SK-N-SH (cell line): ENCODE data around the gene REM1. TPM values are rescaled to one million over a fixed set of nuclear protein-coding genes. Genes with fewer than 3 reads are reported as not detected.
A peak's percentile ranks its signal among the peaks of the same experiment; 100 is the strongest.
"Not testable (repeated sequence)": the region's sequence is repeated elsewhere in the genome, so short reads cannot be mapped to it uniquely, and the experiment has no call there.

Source experiments
- CTCF ChIA-PET: fragments of 300-600, 350-600 bp; formaldehyde crosslinking; extraction: SDS; loops from one replicate; lab custom pipeline; 2021; lab: Yijun Ruan, JAX
- POLR2A ChIA-PET: fragments of 350-600 bp; sonication (Branson Sonifier 250); formaldehyde crosslinking; extraction: SDS; loops from one replicate; lab custom pipeline; 2020; ENCODE audit warnings: antibody characterized with exemption, inconsistent platforms; lab: Yijun Ruan, JAX
- DNase-seq: peaks from one replicate; pipeline ENCODE4 v3.0.0; 2012
- H2AFZ ChIP-seq: fragments of 200-600 bp; sonication (generic); 2 replicates; pipeline ENCODE4 v1.8.1; 2016; ENCODE audit warnings: antibody characterized with exemption, mild to moderate bottlenecking, low read depth
- H3F3A ChIP-seq: fragments of 200-600 bp; sonication (generic); replicated peaks from 2 replicates; pipeline ENCODE3; 2016; ENCODE audit warnings: antibody characterized with exemption, mild to moderate bottlenecking; ENCODE audit not compliant: insufficient read depth
- H3K27ac ChIP-seq, 2 experiments: fragments of 200-500 bp in 1 of 2; fragments of 200-600 bp in 1 of 2; sonication (Bioruptor generic) in 1 of 2; sonication (generic), shearing (Covaris generic) in 1 of 2; 2 replicates each; pipeline versions ENCODE4 v1.5.1 to v1.6.1; 2014 to 2016; ENCODE audit warnings: low read depth in 2 of 2, inconsistent platforms in 1 of 2, low read length in 1 of 2, mild to moderate bottlenecking in 1 of 2, mixed read lengths in 1 of 2
- H3K27me3 ChIP-seq: fragments of 200-600 bp; sonication (generic), shearing (Covaris generic); 2 replicates; pipeline ENCODE4 v1.6.1; 2016; ENCODE audit warnings: mixed run types; ENCODE audit not compliant: insufficient read depth
- H3K36me3 ChIP-seq, 2 experiments: fragments of 200-500 bp in 1 of 2; fragments of 200-600 bp in 1 of 2; sonication (Bioruptor generic) in 1 of 2; sonication (generic) in 1 of 2; replicated peaks in 1 of 2; 2 replicates each; pipeline versions ENCODE3 to v1.5.1; 2014 to 2016; ENCODE audit warnings: low read length in 1 of 2, mild to moderate bottlenecking in 1 of 2; ENCODE audit not compliant: insufficient read depth in 2 of 2, control insufficient read depth in 1 of 2
- H3K4me1 ChIP-seq, 2 experiments: fragments of 200-500 bp in 1 of 2; fragments of 200-600 bp in 1 of 2; sonication (Bioruptor generic) in 1 of 2; sonication (generic), shearing (Covaris generic) in 1 of 2; 2 replicates each; pipeline versions ENCODE4 v1.5.1 to v1.6.1; 2014 to 2016; ENCODE audit warnings: low read depth in 1 of 2, low read length in 1 of 2, mixed run types in 1 of 2; ENCODE audit not compliant: insufficient read depth in 2 of 2, control insufficient read depth in 1 of 2
- H3K4me2 ChIP-seq: fragments of 200-600 bp; sonication (generic), shearing (Covaris generic); 2 replicates; pipeline ENCODE4 v1.6.1; 2017; ENCODE audit warnings: mixed run types
- H3K4me3 ChIP-seq, 2 experiments: fragments of 200-500 bp in 1 of 2; fragments of 200-600 bp in 1 of 2; sonication (Bioruptor generic) in 1 of 2; sonication (generic), shearing (Covaris generic) in 1 of 2; 2 replicates each; pipeline versions ENCODE4 v1.5.1 to v1.8.1; 2014 to 2016; ENCODE audit warnings: low read depth in 2 of 2, inconsistent platforms in 1 of 2, low read length in 1 of 2, mild to moderate bottlenecking in 1 of 2, mixed read lengths in 1 of 2, moderate library complexity in 1 of 2
- H3K79me2 ChIP-seq: fragments of 200-600 bp; sonication (generic); 2 replicates; pipeline ENCODE4 v1.8.1; 2017; ENCODE audit warnings: mild to moderate bottlenecking; ENCODE audit not compliant: insufficient read depth
- H3K9ac ChIP-seq: fragments of 200-600 bp; sonication (generic); 2 replicates; pipeline ENCODE4 v1.6.1; 2017; ENCODE audit warnings: mixed run types
- H3K9me2 ChIP-seq: fragments of 200-600 bp; sonication (generic); 2 replicates; pipeline ENCODE4 v1.6.1; 2017; ENCODE audit warnings: mixed run types
- H3K9me3 ChIP-seq: fragments of 200-600 bp; sonication (generic); 2 replicates; pipeline ENCODE4 v1.6.1; 2017; ENCODE audit warnings: mixed run types, mild to moderate bottlenecking, moderate library complexity
- H4K20me1 ChIP-seq: fragments of 200-600 bp; sonication (generic); 2 replicates; pipeline ENCODE4 v1.6.1; 2017; ENCODE audit warnings: mild to moderate bottlenecking, mixed run types; ENCODE audit not compliant: insufficient read depth
- ELF1 ChIP-seq: IDR thresholded peaks from 2 replicates; pipeline ENCODE4 v1.4.0; 2012
- EZH2phosphoT487 ChIP-seq: fragments of 200-600 bp; sonication (generic); IDR thresholded peaks from 2 replicates; pipeline ENCODE4 v1.6.1; 2017; ENCODE audit warnings: low read depth, mixed run types, mild to moderate bottlenecking, antibody characterized with exemption, moderate library complexity, borderline replicate concordance
- FOXJ3 ChIP-seq: sonication (generic); formaldehyde crosslinking; IDR thresholded peaks from 2 replicates; pipeline ENCODE4 v1.5.1; 2020; ENCODE audit warnings: mild to moderate bottlenecking, missing genetic modification reagents
- FOXM1 ChIP-seq: IDR thresholded peaks from 2 replicates; pipeline ENCODE4 v1.4.0; 2012; ENCODE audit warnings: low read depth, mild to moderate bottlenecking
- GABPA ChIP-seq: IDR thresholded peaks from 2 replicates; pipeline ENCODE4 v1.4.0; 2012; ENCODE audit warnings: low read depth, mild to moderate bottlenecking
- JUND ChIP-seq: IDR thresholded peaks from 2 replicates; pipeline ENCODE4 v1.4.0; 2012
- MEF2A ChIP-seq: IDR thresholded peaks from 2 replicates; pipeline ENCODE4 v1.4.0; 2012; ENCODE audit warnings: low read depth, borderline replicate concordance
- MXI1 ChIP-seq: IDR thresholded peaks from 2 replicates; pipeline ENCODE4 v1.6.1; 2012; ENCODE audit warnings: mild to moderate bottlenecking, low read depth, low read length, improper control_type of control experiment
- RAD21 ChIP-seq: IDR thresholded peaks from 2 replicates; pipeline ENCODE4 v1.6.1; 2012; ENCODE audit warnings: mild to moderate bottlenecking, low read length
- SMC3 ChIP-seq: IDR thresholded peaks from 2 replicates; pipeline ENCODE4 v1.6.1; 2012; ENCODE audit warnings: low read depth, low read length, improper control_type of control experiment
- TCF12 ChIP-seq: IDR thresholded peaks from 2 replicates; pipeline ENCODE4 v1.4.0; 2012
- YY1 ChIP-seq: IDR thresholded peaks from 2 replicates; pipeline ENCODE4 v1.4.0; 2012; ENCODE audit warnings: low read depth, mild to moderate bottlenecking
- WGBS: methylation state at CpG from one replicate; pipeline ENCODE4 v1.1.6; 2017; ENCODE audit warnings: low lambda C conversion rate; 5-methylcytosine and 5-hydroxymethylcytosine counted together
- polyA plus RNA-seq, 3 experiments: library from polyadenylated mRNA; depleted of rRNA; stranded (reverse); fragments of >200 nt; gene quantifications; 2 replicates each; pipeline ENCODE4 v1.2.3, GENCODE V29; 2012
- TF ChIP-seq, protein P1 (sequence below): fragments of 150-350 bp; IDR thresholded peaks from 2 replicates; pipeline ENCODE4 v1.6.1; 2017; ENCODE audit warnings: antibody characterized with exemption, low read length, low read depth, borderline replicate concordance
- TF ChIP-seq, protein P2 (sequence below): fragments of 200-600 bp; sonication (generic); IDR thresholded peaks from 2 replicates; pipeline ENCODE4 v1.6.1; 2017; ENCODE audit warnings: antibody characterized with exemption, mild to moderate bottlenecking, moderate library complexity
- TF ChIP-seq, protein P3 (sequence below): IDR thresholded peaks from 2 replicates; pipeline ENCODE4; 2012
- TF ChIP-seq, protein P4 (sequence below): IDR thresholded peaks from 2 replicates; pipeline ENCODE4 v1.4.0; 2012; ENCODE audit warnings: low read depth

REM1 gene
- polyA plus RNA-seq, 1 of the 3 experiments (the other 2 are of a cell fraction): 7.1 TPM

DNA sequence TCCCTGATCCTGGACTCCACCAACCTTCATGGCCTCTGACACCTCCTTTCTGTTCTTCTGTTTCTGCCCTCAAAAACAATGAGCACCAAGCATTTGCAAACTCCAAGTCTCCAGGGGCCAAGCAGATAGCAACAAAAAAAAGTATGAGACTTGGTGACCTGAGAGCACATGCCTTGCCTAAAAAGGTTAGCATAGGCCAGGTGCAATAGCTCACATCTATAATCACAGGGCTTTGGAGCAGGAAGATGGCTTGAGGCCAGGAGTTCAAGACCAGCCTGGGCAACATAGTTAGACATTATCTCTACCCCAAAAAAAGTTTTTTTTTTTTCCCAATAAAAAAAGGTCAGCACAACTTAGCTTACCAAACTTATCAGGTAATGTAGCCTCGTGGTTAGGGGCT lies 25.4 kb downstream of the REM1 start (continued):
- TF ChIP-seq YY1: no peak
- TF ChIP-seq, protein P1, sequence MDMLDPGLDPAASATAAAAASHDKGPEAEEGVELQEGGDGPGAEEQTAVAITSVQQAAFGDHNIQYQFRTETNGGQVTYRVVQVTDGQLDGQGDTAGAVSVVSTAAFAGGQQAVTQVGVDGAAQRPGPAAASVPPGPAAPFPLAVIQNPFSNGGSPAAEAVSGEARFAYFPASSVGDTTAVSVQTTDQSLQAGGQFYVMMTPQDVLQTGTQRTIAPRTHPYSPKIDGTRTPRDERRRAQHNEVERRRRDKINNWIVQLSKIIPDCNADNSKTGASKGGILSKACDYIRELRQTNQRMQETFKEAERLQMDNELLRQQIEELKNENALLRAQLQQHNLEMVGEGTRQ: no peak
- TF ChIP-seq JUND: no peak

DNA sequence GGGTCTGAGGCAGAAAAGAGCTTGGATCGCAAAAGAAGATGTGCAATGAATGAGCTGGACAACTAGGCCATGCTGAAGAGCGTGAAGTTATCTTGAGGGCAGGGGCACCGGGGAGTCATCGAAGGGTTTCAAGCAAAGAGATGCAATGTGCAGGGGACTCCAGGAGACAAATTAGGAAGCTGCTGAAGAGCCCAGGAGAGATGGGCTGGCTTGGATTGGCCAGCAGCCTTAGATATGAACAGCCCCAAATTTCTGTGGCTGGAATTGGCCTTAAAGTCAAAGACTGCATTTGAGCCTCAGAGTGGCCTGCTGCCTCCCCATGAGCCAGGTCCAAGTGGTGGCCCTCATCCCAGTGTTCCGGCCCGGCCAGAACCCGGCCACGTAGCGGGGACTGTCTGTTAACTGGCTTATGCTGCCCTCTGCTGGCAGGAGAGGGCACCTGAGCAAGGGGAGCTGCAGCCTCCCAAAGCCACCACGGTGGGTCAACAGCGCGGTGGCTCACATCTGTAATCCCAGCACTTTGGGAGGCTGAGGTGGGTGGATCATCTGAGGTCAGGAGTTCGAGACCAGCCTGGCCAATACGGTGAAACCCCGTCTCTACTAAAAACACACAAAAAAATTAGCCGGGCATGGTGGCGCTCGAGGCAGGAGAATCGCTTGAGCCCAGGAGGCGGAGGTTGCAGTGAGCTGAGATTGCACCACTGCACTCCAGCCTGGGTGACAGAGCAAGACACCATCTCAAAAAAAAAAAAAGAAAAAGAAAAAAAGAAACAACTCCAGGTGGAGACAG lies 28.0 kb downstream of the REM1 start:
- H2AFZ ChIP-seq: not testable (repeated sequence)
- peak; percentile 88 for DNase-seq

DNA sequence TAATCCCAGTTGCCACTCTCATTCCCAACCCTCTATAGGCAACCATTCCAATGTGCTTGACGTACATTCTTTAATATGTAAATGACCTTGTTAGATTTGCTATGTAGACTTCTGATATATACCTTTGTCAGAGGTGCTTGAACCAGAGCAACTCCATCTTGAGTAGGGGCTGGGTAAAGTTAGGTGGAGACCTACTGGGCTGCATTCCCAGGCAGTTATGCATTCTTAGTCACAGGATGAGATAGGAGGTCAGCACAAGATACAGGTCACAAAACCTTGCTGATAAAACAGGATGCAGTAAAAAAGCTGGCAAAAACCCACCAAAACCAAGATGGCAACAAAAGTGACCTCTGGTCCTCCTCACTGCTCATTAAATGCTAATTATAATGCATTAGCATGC lies 30.8 kb downstream of the REM1 start:
- Histone ChIP-seq H3K27ac (no peak overlapping the region), H3K36me3 (no peaks in the 10 kb centered on the region), H3K27me3 (no peaks in the 10 kb centered on the region), H3K9me3 (no peaks in the 10 kb centered on the region), H4K20me1 (no peaks in the 10 kb centered on the region), H3F3A (peaks cover 11% of the 10 kb centered on the region), H3K9ac (no peak overlapping the region), H3K79me2 (no peaks in the 10 kb centered on the region), H3K4me3 (no peak overlapping the region), H3K4me1 (no peaks in the 10 kb centered on the region), H3K9me2 (no peaks in the 10 kb centered on the region), H3K4me2 (no peak overlapping the region), H2AFZ (no peak overlapping the region)
- ChIA-PET POLR2A (no interaction called here), CTCF (interaction anchor here (1.2 kb wide), 1 partner anchor 45 kb away, joined by 3 read pairs; no protein-coding TSS in a partner anchor)
- DNase-seq: no peak
- TF ChIP-seq, protein P2, sequence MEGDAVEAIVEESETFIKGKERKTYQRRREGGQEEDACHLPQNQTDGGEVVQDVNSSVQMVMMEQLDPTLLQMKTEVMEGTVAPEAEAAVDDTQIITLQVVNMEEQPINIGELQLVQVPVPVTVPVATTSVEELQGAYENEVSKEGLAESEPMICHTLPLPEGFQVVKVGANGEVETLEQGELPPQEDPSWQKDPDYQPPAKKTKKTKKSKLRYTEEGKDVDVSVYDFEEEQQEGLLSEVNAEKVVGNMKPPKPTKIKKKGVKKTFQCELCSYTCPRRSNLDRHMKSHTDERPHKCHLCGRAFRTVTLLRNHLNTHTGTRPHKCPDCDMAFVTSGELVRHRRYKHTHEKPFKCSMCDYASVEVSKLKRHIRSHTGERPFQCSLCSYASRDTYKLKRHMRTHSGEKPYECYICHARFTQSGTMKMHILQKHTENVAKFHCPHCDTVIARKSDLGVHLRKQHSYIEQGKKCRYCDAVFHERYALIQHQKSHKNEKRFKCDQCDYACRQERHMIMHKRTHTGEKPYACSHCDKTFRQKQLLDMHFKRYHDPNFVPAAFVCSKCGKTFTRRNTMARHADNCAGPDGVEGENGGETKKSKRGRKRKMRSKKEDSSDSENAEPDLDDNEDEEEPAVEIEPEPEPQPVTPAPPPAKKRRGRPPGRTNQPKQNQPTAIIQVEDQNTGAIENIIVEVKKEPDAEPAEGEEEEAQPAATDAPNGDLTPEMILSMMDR: no peak
- TF ChIP-seq TCF12 (no peak), ELF1 (no peak), GABPA (no peak), MXI1 (no peak), MEF2A (no peak), FOXM1 (no peak), EZH2phosphoT487 (no peak), FOXJ3 (CRISPR knock-in tag) (no peak)
- TF ChIP-seq, protein P3, sequence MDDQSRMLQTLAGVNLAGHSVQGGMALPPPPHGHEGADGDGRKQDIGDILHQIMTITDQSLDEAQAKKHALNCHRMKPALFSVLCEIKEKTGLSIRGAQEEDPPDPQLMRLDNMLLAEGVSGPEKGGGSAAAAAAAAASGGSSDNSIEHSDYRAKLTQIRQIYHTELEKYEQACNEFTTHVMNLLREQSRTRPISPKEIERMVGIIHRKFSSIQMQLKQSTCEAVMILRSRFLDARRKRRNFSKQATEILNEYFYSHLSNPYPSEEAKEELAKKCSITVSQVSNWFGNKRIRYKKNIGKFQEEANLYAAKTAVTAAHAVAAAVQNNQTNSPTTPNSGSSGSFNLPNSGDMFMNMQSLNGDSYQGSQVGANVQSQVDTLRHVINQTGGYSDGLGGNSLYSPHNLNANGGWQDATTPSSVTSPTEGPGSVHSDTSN: no peak
- TF ChIP-seq, protein P1: no peak
- TF ChIP-seq, protein P4, sequence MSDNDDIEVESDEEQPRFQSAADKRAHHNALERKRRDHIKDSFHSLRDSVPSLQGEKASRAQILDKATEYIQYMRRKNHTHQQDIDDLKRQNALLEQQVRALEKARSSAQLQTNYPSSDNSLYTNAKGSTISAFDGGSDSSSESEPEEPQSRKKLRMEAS: no peak
- 97% methylated on average over 1 of the region's 1 CpG for WGBS

More for the DNA sequence above, 28.0 kb downstream of the REM1 start:
- not testable (repeated sequence) for H3K4me2 ChIP-seq, H3K27me3 ChIP-seq, H3K27ac ChIP-seq, H3K4me1 ChIP-seq, H3K79me2 ChIP-seq, H3K9ac ChIP-seq, H3K36me3 ChIP-seq, H3K9me2 ChIP-seq, H4K20me1 ChIP-seq, H3K9me3 ChIP-seq
- ChIA-PET POLR2A (interaction anchor here (0.5 kb wide), 1 partner anchor 503 kb away, joined by 3 read pairs; no protein-coding TSS in a partner anchor), CTCF (interaction anchor here (0.5 to 5.1 kb wide), 37 partner anchors 8 to 210 kb away, joined by 3 to 145 read pairs (median 4); partner anchors contain the start of genes DEFB118, DEFB121, DEFB123 and DEFB124)
- Histone ChIP-seq H3K4me3 (peak overlapping the region in 1 of 2 experiments; percentile 64; a peak in 1 of 4 replicates), H3F3A (peaks cover 11% of the 10 kb centered on the region)
- 21% methylated on average over 15 of the region's 20 CpGs for WGBS
- TF ChIP-seq, protein P2: peak; percentile 96
- peak; percentile 85 for TF ChIP-seq RAD21
- TF ChIP-seq SMC3: peak; percentile 93
- TF ChIP-seq TCF12: 0 out of 2 replicates have a peak, but pooled peaks have one; percentile 10
- peak; percentile 28; the same call in 1 of the 2 replicates for TF ChIP-seq FOXM1
